WI38 (cell line): ENCODE data around the gene DCLK1.

ENCODE experiments used
- H3K4me3 ChIP-seq: 2 replicates; pipeline ENCODE4 v1.5.1; 2011; ENCODE audit warnings: low read depth, mild to moderate bottlenecking, control low read depth, low read length
- TF ChIP-seq, protein P1 (sequence below): IDR thresholded peaks from 2 replicates; pipeline ENCODE4 v1.5.1; 2012; ENCODE audit warnings: low read depth, mild to moderate bottlenecking, control low read depth, low read length

The DCLK1 gene

DNA sequence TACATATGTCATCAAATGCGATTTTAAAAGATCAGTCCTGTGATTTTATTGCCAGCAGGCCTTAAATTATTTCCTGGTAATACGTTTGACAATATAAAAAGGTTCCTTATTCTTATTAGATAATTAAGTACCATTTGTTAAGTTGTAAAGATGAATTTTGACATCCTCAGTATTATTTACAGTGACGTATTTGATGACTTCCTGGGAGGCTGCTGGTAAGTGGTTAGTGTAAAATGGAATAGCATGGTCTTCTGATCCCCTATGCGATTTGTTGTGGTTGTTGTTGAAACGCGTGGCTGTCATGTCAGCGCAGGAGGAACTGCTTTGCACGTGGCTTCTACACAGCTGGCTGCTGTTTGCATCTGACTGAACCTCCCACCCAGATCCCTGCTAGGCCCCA is 99.7 kb downstream of the DCLK1 start:
- H3K4me3 ChIP-seq: no peak overlapping the region
- TF ChIP-seq, protein P1, sequence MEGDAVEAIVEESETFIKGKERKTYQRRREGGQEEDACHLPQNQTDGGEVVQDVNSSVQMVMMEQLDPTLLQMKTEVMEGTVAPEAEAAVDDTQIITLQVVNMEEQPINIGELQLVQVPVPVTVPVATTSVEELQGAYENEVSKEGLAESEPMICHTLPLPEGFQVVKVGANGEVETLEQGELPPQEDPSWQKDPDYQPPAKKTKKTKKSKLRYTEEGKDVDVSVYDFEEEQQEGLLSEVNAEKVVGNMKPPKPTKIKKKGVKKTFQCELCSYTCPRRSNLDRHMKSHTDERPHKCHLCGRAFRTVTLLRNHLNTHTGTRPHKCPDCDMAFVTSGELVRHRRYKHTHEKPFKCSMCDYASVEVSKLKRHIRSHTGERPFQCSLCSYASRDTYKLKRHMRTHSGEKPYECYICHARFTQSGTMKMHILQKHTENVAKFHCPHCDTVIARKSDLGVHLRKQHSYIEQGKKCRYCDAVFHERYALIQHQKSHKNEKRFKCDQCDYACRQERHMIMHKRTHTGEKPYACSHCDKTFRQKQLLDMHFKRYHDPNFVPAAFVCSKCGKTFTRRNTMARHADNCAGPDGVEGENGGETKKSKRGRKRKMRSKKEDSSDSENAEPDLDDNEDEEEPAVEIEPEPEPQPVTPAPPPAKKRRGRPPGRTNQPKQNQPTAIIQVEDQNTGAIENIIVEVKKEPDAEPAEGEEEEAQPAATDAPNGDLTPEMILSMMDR: no peak

DNA sequence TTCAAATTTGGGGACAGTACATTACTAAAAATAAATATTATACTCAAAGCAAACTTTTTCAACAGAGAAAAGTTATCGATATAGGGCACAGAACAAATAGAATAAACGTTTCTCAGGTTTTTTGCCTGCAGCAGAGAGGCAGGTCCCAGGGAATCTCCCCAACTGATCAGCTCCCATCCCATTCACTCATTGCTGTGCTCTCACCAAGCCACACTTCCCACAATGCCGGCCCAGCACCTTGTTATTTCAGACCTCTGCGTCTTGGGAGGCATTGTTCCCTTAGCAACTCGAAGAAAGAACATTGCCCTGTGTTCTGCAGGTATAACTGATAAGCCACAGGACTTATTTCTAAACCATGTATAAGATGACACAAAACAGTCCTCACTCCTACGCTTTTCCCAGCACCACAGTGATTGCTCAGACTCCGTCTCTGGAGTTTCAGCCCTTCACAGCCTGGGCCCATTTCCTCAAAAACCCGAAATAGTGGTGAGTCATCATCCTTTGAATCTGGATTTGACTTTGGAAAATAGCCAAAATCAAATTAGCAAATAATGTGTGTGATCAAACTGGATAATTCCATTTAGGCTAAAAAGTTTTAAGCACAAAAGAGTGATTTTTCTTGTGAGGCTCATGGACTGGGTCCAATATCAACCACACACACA is 100.4 kb downstream of the DCLK1 start:
- TF ChIP-seq, protein P1: no peak
- H3K4me3 ChIP-seq: no peak overlapping the region

GRCh38 chr13:36029166-36029565 is 102.0 kb downstream of the DCLK1 start:
- TF ChIP-seq, protein P1: no peak
- no peak overlapping the region for H3K4me3 ChIP-seq

- no peak overlapping the region for H3K4me3 ChIP-seq
- TF ChIP-seq, protein P1: no peak
Measured at GRCh38 chr13:36028359-36029025, 102.7 kb downstream of the DCLK1 start.

DNA sequence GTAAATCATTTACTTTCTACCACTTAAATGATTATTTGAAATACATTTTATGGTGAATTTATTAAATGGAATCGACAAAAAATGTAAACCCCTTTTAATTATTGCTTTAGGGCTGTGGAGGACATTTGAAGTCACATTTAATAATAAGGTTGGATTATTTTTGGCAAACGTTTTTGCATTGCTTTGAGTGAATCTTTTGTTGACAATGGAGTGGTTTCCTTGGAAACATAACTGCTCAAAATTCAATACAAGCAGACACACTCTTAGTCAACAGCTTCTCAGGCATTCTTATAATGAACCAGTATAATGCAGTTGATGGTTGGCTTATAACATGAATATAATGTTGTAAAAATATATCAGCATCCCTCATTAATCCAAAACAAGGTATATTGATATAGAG is 104.7 kb downstream of the DCLK1 start:
- TF ChIP-seq, protein P1: no peak
- no peak overlapping the region for H3K4me3 ChIP-seq

GRCh38 chr13:36014763-36015162 is 116.4 kb downstream of the DCLK1 start:
- TF ChIP-seq, protein P1: no peak

DNA sequence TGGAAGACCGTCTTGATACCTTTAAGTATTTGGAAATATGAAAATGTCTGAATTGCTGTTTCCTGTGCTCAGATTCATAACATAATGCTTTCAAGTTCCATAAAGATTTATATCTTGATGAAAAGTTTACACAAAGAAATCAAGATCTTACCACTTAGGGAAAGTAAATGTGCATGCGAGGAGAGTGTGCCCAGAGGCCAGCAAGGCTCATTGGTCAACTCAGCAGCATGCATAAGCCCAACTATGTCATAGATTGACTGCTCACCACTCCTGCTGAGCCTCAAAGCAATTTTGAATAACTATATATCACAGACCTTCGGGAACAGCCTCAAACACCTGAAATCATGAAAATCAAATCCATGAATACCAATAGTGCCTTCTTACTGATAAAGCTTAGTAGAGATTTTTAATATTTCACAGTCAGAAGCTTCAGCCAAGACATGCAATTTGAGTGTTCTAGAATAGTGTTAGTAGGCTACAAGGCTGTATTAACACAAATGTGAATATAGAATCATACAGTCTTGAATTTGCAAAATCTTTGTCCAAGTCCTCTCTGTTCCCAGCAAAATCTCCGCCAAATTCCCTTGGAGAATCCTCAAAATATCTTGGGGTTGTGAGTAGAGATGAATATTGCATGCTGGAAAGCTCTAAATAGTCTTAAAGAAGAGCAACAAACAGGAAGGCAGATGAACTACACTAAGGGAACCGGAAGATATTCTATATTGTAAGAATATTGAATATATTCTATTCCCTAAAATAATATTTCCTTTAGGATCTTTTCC is 124.1 kb downstream of the DCLK1 start:
- no peak overlapping the region for H3K4me3 ChIP-seq
- TF ChIP-seq, protein P1: no peak

More at GRCh38 chr13:36014763-36015162, 116.4 kb downstream of the DCLK1 start:
- no peak overlapping the region for H3K4me3 ChIP-seq
